ENCODE measurements around the gene FAM3C. TPM values are rescaled to one million over a fixed set of nuclear protein-coding genes. Genes with fewer than 3 reads are reported as not detected.

The FAM3C gene
- total and polyA plus RNA-seq, 2 of the 4 experiments (the other 2 are of a cell fraction), result 11.5 to 45.8 TPM

GRCh38 chr7:121313793-121314676 lies 82.1 kb downstream of the FAM3C start:
- Histone ChIP-seq H3K4ac (ENCODE audit: low read depth, low read length) (no peak overlapping the region; the same call in 1 of the 2 replicates), H3K4me2 (ENCODE audit: low read depth, low read length) (no peak overlapping the region), H3K9me1 (ENCODE audit: insufficient read depth, low read length) (no peaks in the 10 kb centered on the region), H4K91ac (ENCODE audit: insufficient read depth, low read depth, low read length) (no peak overlapping the region), H2BK20ac (ENCODE audit: low read depth, low read length) (no peak overlapping the region), H3K9ac (ENCODE audit: low read depth, low read length) (no peak overlapping the region), H3K36me3 (ENCODE audit: control insufficient read depth, insufficient read depth, low read length) (no peaks in the 10 kb centered on the region), H2AFZ (replicated peaks; ENCODE audit: low read length, poor library complexity) (peak overlapping the region; percentile 13), H3K23ac (ENCODE audit: low read depth, low read length) (no peak overlapping the region), H2AK5ac (ENCODE audit: low read depth, low read length) (no peak overlapping the region), H3K27me3 (ENCODE audit: control insufficient read depth, insufficient read depth, low read length) (no peaks in the 10 kb centered on the region), H3K4me1 (ENCODE audit: control insufficient read depth, insufficient read depth, low read length) (peaks cover 2% of the 10 kb centered on the region; the same call in 1 of the 2 replicates), H3K27ac (ENCODE audit: insufficient read depth, low read length) (no peak overlapping the region), H3K18ac (ENCODE audit: low read depth, low read length) (no peak overlapping the region), H4K20me1 (ENCODE audit: insufficient read depth, low read length) (no peaks in the 10 kb centered on the region), H3K9me3 (ENCODE audit: control insufficient read depth, insufficient read depth, low read length) (no peaks in the 10 kb centered on the region), H2BK15ac (ENCODE audit: low read depth, low read length) (no peak overlapping the region), H3K14ac (replicated peaks; ENCODE audit: low read depth, low read length) (no peak overlapping the region), H3K79me1 (ENCODE audit: low read depth in 1 of 2, low read length in 2 of 2) (no peaks in the 10 kb centered on the region), H4K5ac (ENCODE audit: low read depth, low read length) (no peak overlapping the region), H2BK5ac (ENCODE audit: low read depth, low read length, poor library complexity, severe bottlenecking) (no peak overlapping the region), H3K4me3 (ENCODE audit: insufficient read depth, low read depth, low read length) (no peak overlapping the region), H4K8ac (ENCODE audit: low read depth in 2 of 2, low read length in 2 of 2) (no peak overlapping the region), H2AK9ac (replicated peaks; ENCODE audit: low read depth, low read length, poor library complexity) (no peak overlapping the region), H2BK120ac (ENCODE audit: low read depth, low read length) (no peak overlapping the region), H3K56ac (ENCODE audit: extremely low read depth, insufficient read depth, low read length) (no peak overlapping the region)
- dilution Hi-C loops (cut with HindIII; ENCODE audit: low sequenced_read_pairs, unreplicated experiment) (no loop called here), in situ Hi-C loops (cut with MboI; ENCODE audit: low sequenced_read_pairs) (no loop called here), intact Hi-C loops (cut with micrococcal nuclease) (no loop called here)
- DNase-seq (no peak), ATAC-seq (ENCODE audit: low read depth) (no peak)
- no TSS peak for BruUV-seq (replicated peaks)
- ChIA-PET POLR2A (ENCODE audit: unreplicated experiment) (interaction anchor here (0.6 kb wide), 1 partner anchor 343 kb away, joined by 5 read pairs; no protein-coding TSS in a partner anchor), CTCF (interaction anchor here (1.0 kb wide), 1 partner anchor 13 kb away, joined by 3 read pairs; no protein-coding TSS in a partner anchor)
- WGBS, 2 experiments (ENCODE audit: extremely low coverage in 2 of 2, insufficient read length in 1 of 2), result 67% methylated on average over 3 of the region's 9 CpGs; no CpG with 5 or more reads in 1 of the 2 experiments
- TF ChIP-seq RCOR1 (IDR thresholded peaks at IDR 0.05; ENCODE audit: insufficient replicate concordance, low read length) (no peak), MAZ (IDR thresholded peaks at IDR 0.05; ENCODE audit: borderline replicate concordance, low read depth, low read length) (no peak), SMC3 (IDR thresholded peaks at IDR 0.05; ENCODE audit: low read depth, low read length) (no peak), POLR2A (IDR thresholded peaks at IDR 0.05; ENCODE audit: low read depth, low read length) (no peak), ELK1 (IDR thresholded peaks at IDR 0.05; ENCODE audit: borderline replicate concordance, low read depth, low read length) (no peak), BHLHE40 (IDR thresholded peaks at IDR 0.05; ENCODE audit: low read depth, low read length) (no peak), CTCF (conservative IDR thresholded peaks at IDR 0.05; ENCODE audit: low read depth, low read length) (no peak), NFE2L2 (IDR thresholded peaks at IDR 0.05; ENCODE audit: low read depth, low read length) (no peak), MAFK (IDR thresholded peaks at IDR 0.05; ENCODE audit: low read depth, low read length) (no peak), RAD21 (IDR thresholded peaks at IDR 0.05; ENCODE audit: low read length) (no peak), RFX5 (IDR thresholded peaks at IDR 0.05; ENCODE audit: low read depth, low read length) (no peak), CHD1 (IDR thresholded peaks at IDR 0.05; ENCODE audit: low read depth, low read length) (no peak), CEBPB (IDR thresholded peaks at IDR 0.05; ENCODE audit: low read depth, low read length) (no peak), FOS (IDR thresholded peaks at IDR 0.05; ENCODE audit: low read depth, low read length) (no peak)
- TF ChIP-seq, protein P1, sequence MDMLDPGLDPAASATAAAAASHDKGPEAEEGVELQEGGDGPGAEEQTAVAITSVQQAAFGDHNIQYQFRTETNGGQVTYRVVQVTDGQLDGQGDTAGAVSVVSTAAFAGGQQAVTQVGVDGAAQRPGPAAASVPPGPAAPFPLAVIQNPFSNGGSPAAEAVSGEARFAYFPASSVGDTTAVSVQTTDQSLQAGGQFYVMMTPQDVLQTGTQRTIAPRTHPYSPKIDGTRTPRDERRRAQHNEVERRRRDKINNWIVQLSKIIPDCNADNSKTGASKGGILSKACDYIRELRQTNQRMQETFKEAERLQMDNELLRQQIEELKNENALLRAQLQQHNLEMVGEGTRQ (IDR thresholded peaks at IDR 0.05; ENCODE audit: low read depth, low read length), result no peak

All from IMR-90 (cell line).